NOMO-1 treated with DMSO at 0.1 percent for 48 hours (cell line): ENCODE results near the gene COL5A1.

Source experiments
- DNase-seq: peaks from one replicate; lab custom pipeline; 2025; ENCODE audit not compliant: unreplicated experiment; lab: John Stamatoyannopoulos, UW

COL5A1 gene

GRCh38 chr9:134758949-134759607 lies 117.5 kb downstream of the COL5A1 start:
- DNase-seq, result no peak

GRCh38 chr9:134759913-134760312 lies 118.3 kb downstream of the COL5A1 start:
- DNase-seq, result no peak

GRCh38 chr9:134760750-134761420 lies 119.3 kb downstream of the COL5A1 start:
- DNase-seq, result no peak

DNA sequence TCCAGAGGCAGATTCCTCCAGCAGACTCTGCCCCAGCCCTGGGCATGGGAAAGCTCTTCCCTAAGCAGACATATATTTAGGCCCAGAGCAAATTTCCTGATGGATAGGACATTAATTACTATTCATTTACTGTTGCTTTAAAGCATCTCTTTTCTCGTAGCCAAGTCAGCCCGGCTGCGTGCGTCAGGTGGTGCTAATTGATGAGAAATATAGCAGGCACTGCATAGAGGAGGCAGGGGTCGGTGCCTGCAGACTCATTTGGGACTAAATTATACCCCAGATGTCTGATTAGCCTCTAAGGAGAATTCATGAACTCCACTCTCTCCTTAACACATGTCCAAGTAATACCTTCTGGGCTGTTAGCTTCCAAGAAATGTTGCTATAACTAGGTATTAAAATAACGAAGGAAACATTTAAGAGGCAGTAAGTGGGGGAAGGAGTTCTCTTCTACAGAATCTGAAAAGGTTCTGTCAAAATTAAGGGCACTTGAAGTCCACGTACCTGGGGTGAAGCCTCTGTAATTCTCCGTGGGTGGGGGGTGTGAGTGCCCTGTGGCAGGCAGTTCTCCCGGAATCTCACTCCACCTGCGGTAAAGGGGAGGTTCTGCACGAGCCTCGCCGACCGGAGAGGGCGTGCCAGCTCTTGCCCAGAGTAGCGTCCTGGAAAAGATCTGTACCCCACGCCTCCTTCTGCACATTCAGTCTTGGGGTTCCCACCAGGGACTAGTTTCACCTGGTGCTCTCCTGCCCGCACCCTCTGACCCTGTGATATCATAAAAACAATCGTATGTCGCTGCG lies 123.1 kb downstream of the COL5A1 start:
- DNase-seq, result no peak

DNA sequence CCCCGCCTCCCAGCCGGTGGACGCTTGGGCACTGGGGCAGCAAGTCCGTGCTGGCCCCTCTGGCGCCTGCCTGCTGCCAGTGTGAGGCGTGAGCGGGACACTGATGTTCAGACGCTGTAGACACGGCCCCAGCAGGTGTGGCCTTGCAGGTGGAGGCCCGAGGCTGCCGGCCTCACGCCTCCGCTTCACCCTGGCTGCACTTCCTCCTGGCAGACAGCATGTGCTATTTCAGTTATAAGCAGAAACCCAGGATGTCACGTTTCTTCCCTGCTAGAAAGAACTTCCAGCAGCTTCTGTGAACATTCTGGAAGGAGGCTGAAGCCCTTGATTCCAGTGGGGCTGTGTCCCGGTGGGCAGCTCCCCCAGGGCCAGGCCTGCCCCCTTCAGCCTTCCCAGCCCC lies 124.2 kb downstream of the COL5A1 start:
- no peak for DNase-seq

GRCh38 chr9:134766587-134766986 lies 125.0 kb downstream of the COL5A1 start:
- no peak for DNase-seq

- no peak for DNase-seq
These were observed 126.7 kb downstream of the COL5A1 start for GRCh38 chr9:134768332-134768708.

GRCh38 chr9:134768709-134769351 lies 127.2 kb downstream of the COL5A1 start:
- no peak for DNase-seq

GRCh38 chr9:134770972-134771971 lies 129.7 kb downstream of the COL5A1 start:
- DNase-seq, result no peak

- no peak for DNase-seq
These were observed 130.7 kb downstream of the COL5A1 start for GRCh38 chr9:134772331-134772730.

- no peak for DNase-seq
These were observed 132.2 kb downstream of the COL5A1 start for GRCh38 chr9:134773842-134774241.

- no peak for DNase-seq
These were observed 132.8 kb downstream of the COL5A1 start for GRCh38 chr9:134774410-134774809.

GRCh38 chr9:134775081-134775951 lies 133.7 kb downstream of the COL5A1 start:
- no peak for DNase-seq

GRCh38 chr9:134776080-134776796 lies 134.6 kb downstream of the COL5A1 start:
- no peak for DNase-seq

DNA sequence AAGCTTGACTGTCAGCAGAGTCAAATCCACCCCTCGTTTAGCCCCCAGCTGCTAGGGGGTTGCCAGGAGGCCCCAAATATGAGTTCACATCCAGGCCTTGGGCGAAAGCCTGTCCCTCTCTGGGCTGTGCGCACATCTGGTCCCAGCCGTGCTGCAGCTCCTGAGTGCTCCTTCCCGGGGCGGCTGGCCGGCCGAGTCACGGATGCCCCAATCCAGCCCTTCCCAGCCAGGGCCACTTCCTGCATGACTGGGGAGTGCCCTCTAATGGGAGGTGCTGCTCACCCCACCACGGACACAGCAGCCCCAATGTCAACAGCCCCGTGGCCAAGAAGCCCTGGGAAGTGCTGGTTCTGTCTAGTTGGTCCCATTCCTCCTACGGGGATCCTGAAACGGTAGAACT lies 135.6 kb downstream of the COL5A1 start:
- no peak for DNase-seq

GRCh38 chr9:134778156-134778555 lies 136.6 kb downstream of the COL5A1 start:
- no peak for DNase-seq

- peak; percentile 12 for DNase-seq
These were observed 137.3 kb downstream of the COL5A1 start for GRCh38 chr9:134778841-134779411.

GRCh38 chr9:134779640-134780039 lies 138.0 kb downstream of the COL5A1 start:
- DNase-seq, result no peak
